PC-9 (cell line): ENCODE measurements around the gene SPPL2A. TPM values are rescaled to one million over a fixed set of nuclear protein-coding genes. Genes with fewer than 3 reads are reported as not detected.

Source experiments
- BruUV-seq: library from RNA; stranded (reverse); fragments of 400-500 nt; replicated peaks from 2 replicates; lab custom pipeline; 2021; lab: Mats Ljungman, UMichigan
- CTCF ChIA-PET: fragments of 300-600 bp; sonication (Branson Sonifier 250); formaldehyde crosslinking; loops from one replicate; lab custom pipeline; 2022; ENCODE audit warnings: antibody characterized with exemption; lab: Charles Lee
- POLR2A ChIA-PET: fragments of 300-600 bp; sonication (Branson Sonifier 250); formaldehyde crosslinking; loops from one replicate; lab custom pipeline; 2022; ENCODE audit warnings: antibody characterized with exemption; ENCODE audit not compliant: unreplicated experiment; lab: Charles Lee
- DNase-seq, 2 experiments: peaks; one replicate each; pipeline versions ENCODE4 v3.0.0 to v3.0.0-alpha.2; 2015 to 2022; ENCODE audit warnings: mixed read lengths in 1 of 2
- H2AFZ ChIP-seq: fragments of 200-600 bp; sonication (generic); 2 replicates; pipeline ENCODE4 v1.8.1; 2017; ENCODE audit warnings: antibody characterized with exemption
- H3F3A ChIP-seq: fragments of 200-600 bp; sonication (generic); 2 replicates; pipeline ENCODE4 v1.8.1; 2017; ENCODE audit warnings: antibody characterized with exemption, mild to moderate bottlenecking, low read depth; ENCODE audit not compliant: insufficient read depth
- H3K27ac ChIP-seq: fragments of 200-600 bp; sonication (generic); 2 replicates; pipeline ENCODE4 v1.6.1; 2016; ENCODE audit warnings: mixed run types
- H3K27me3 ChIP-seq: fragments of 200-600 bp; sonication (generic); 2 replicates; pipeline ENCODE4 v1.6.1; 2016; ENCODE audit warnings: low read depth, mixed run types; ENCODE audit not compliant: insufficient read depth
- H3K36me3 ChIP-seq: fragments of 200-600 bp; sonication (generic); 2 replicates; pipeline ENCODE4 v1.6.1; 2016; ENCODE audit warnings: low read depth, mixed run types
- H3K4me1 ChIP-seq: fragments of 200-600 bp; sonication (generic); replicated peaks from 2 replicates; pipeline ENCODE4 v1.6.1; 2016; ENCODE audit warnings: mixed run types; ENCODE audit not compliant: insufficient read depth
- H3K4me2 ChIP-seq: fragments of 200-600 bp; sonication (generic); 2 replicates; pipeline ENCODE4 v1.6.1; 2017; ENCODE audit warnings: mixed run types
- H3K4me3 ChIP-seq: fragments of 200-600 bp; sonication (generic); 2 replicates; pipeline ENCODE4 v1.6.1; 2016; ENCODE audit warnings: mixed run types
- H3K79me2 ChIP-seq: fragments of 200-600 bp; sonication (generic); 2 replicates; pipeline ENCODE4 v1.6.1; 2017; ENCODE audit warnings: low read depth, mixed run types
- H3K9me2 ChIP-seq: fragments of 200-600 bp; sonication (generic); 2 replicates; pipeline ENCODE4 v1.8.1; 2017; ENCODE audit warnings: mild to moderate bottlenecking; ENCODE audit not compliant: insufficient read depth
- H3K9me3 ChIP-seq: fragments of 200-600 bp; sonication (generic); 2 replicates; pipeline ENCODE4 v1.8.1; 2016; ENCODE audit warnings: low read depth; ENCODE audit not compliant: insufficient read depth
- H4K20me1 ChIP-seq: fragments of 200-600 bp; sonication (generic); 2 replicates; pipeline ENCODE4 v1.8.1; 2017; ENCODE audit not compliant: insufficient read depth
- EZH2 ChIP-seq: fragments of 200-600 bp; sonication (generic); IDR thresholded peaks from 2 replicates; pipeline ENCODE4 v1.8.0; 2017; ENCODE audit warnings: antibody characterized with exemption, low read depth
- intact Hi-C: fragments of 100-400 bp; cut with micrococcal nuclease; formaldehyde crosslinking; loops from one replicate; pipeline ENCODE4 v1.10.0; 2022; ENCODE audit not compliant: unreplicated experiment
- total RNA-seq: library from RNA; stranded (reverse); gene quantifications from 2 replicates; pipeline ENCODE4 v1.2.3, GENCODE V29; 2021
- TF ChIP-seq, protein P1 (sequence below): fragments of 200-600 bp; sonication (generic); conservative IDR thresholded peaks from 2 replicates; pipeline ENCODE4 v1.6.1; 2017; ENCODE audit warnings: mixed run types, antibody characterized with exemption, mild to moderate bottlenecking, moderate library complexity

Gene SPPL2A
- total RNA-seq, 1 experiment from 2014 or later = 70.6 TPM

DNA sequence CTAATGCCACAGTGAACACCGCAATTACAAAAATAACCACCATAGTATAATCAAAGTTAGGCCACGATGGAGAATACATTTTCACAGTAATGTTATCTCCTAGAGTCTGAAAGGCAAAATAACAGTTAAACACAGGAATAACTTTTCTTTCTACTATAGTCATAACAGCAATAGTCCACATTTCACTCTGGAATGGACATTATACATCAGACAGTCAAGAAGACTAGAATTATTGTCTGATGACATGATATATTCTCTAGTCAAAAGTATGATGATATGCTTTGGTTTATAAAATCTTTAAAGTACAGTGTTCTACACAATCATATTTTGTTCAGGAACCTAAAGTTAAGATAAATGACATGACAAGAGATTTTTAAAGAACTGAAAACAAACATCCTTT is 18.0 kb downstream of the SPPL2A start:
- Histone ChIP-seq H4K20me1 (no peaks in the 10 kb centered on the region), H3K79me2 (no peaks in the 10 kb centered on the region), H3K27me3 (no peaks in the 10 kb centered on the region), H3F3A (no peaks in the 10 kb centered on the region), H3K27ac (no peak overlapping the region), H3K9me2 (no peaks in the 10 kb centered on the region), H2AFZ (no peak overlapping the region), H3K4me3 (no peak overlapping the region), H3K9me3 (no peaks in the 10 kb centered on the region), H3K4me1 (no peaks in the 10 kb centered on the region; the same call in 1 of the 2 replicates), H3K36me3 (no peaks in the 10 kb centered on the region), H3K4me2 (no peak overlapping the region)
- BruUV-seq = no TSS peak
- TF ChIP-seq EZH2 = no peak
- TF ChIP-seq, protein P1, sequence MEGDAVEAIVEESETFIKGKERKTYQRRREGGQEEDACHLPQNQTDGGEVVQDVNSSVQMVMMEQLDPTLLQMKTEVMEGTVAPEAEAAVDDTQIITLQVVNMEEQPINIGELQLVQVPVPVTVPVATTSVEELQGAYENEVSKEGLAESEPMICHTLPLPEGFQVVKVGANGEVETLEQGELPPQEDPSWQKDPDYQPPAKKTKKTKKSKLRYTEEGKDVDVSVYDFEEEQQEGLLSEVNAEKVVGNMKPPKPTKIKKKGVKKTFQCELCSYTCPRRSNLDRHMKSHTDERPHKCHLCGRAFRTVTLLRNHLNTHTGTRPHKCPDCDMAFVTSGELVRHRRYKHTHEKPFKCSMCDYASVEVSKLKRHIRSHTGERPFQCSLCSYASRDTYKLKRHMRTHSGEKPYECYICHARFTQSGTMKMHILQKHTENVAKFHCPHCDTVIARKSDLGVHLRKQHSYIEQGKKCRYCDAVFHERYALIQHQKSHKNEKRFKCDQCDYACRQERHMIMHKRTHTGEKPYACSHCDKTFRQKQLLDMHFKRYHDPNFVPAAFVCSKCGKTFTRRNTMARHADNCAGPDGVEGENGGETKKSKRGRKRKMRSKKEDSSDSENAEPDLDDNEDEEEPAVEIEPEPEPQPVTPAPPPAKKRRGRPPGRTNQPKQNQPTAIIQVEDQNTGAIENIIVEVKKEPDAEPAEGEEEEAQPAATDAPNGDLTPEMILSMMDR = no peak
- DNase-seq = no peak
- intact Hi-C loops = no loop called here
- CTCF ChIA-PET = no interaction called here
- POLR2A ChIA-PET = interaction anchor here (0.7 kb wide), 1 partner anchor 91 kb away, joined by 6 read pairs; no protein-coding TSS in a partner anchor

DNA sequence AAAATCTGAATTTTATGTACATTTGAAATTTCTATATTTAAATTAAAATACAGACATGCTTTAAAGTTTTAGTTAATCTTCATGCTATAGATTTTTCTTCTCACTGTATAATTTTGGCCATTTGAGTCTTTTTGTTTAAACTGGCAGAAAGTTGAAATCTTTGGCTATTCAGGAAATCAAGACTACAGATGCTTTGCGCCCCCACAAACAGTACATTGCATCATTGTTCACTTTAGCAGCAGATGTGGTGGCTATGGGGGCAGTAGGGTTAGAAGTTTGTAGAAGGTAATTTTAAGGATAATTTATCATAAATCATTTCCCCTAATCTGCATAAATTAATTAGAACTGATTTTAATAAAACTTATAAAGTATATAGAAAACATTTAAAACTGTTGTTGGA is 20.9 kb downstream of the SPPL2A start:
- no peaks in the 10 kb centered on the region for H3K9me3 ChIP-seq
- no peaks in the 10 kb centered on the region for H3K79me2 ChIP-seq
- H3F3A ChIP-seq = no peaks in the 10 kb centered on the region
- DNase-seq = no peak
- TF ChIP-seq, protein P1 = no peak
- TF ChIP-seq EZH2 = no peak
- no peaks in the 10 kb centered on the region for H3K27me3 ChIP-seq
- H3K4me1 ChIP-seq = no peaks in the 10 kb centered on the region; the same call in 1 of the 2 replicates
- POLR2A ChIA-PET = interaction anchor here (0.7 kb wide), 1 partner anchor 105 kb away, joined by 8 read pairs; no protein-coding TSS in a partner anchor
- H3K36me3 ChIP-seq = no peaks in the 10 kb centered on the region
- H3K27ac ChIP-seq = no peak overlapping the region
- H4K20me1 ChIP-seq = no peaks in the 10 kb centered on the region
- BruUV-seq = no TSS peak
- intact Hi-C loops = no loop called here
- CTCF ChIA-PET = no interaction called here
- H2AFZ ChIP-seq = no peak overlapping the region
- no peaks in the 10 kb centered on the region for H3K9me2 ChIP-seq
- no peak overlapping the region for H3K4me3 ChIP-seq
- no peak overlapping the region for H3K4me2 ChIP-seq

DNA sequence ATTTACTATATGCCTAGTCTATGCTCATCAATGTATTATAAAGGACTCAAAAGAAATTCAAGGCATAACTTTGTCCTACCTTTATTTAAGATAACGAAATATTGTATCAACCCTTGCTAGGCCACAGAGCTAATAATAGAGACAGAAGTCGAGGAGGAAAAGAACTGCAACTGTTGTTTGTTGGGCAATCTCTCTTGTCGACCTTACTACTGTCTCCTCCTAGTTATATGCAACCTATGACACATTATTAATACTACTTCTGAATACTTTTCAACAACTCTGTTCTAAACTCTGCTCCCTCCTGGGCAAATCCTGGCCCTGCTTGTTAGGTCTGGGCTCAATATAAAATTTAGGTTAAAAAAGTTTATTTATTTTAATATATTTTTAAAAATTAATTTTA is 24.6 kb downstream of the SPPL2A start:
- CTCF ChIA-PET = no interaction called here

More for the DNA sequence above, 24.6 kb downstream of the SPPL2A start:
- TF ChIP-seq, protein P1 = no peak
- no peak for TF ChIP-seq EZH2
- H3K9me2 ChIP-seq = no peaks in the 10 kb centered on the region
- no peak overlapping the region for H3K4me3 ChIP-seq
- DNase-seq = no peak
- H3K36me3 ChIP-seq = no peaks in the 10 kb centered on the region
- no peaks in the 10 kb centered on the region for H3K79me2 ChIP-seq
- H3K4me1 ChIP-seq = no peaks in the 10 kb centered on the region
- intact Hi-C loops = no loop called here
- POLR2A ChIA-PET = no interaction called here
- no peaks in the 10 kb centered on the region for H3K27me3 ChIP-seq
- no peaks in the 10 kb centered on the region for H3K9me3 ChIP-seq
- no peak overlapping the region for H2AFZ ChIP-seq
- H4K20me1 ChIP-seq = no peaks in the 10 kb centered on the region
- H3K4me2 ChIP-seq = no peak overlapping the region
- no peaks in the 10 kb centered on the region for H3F3A ChIP-seq
- H3K27ac ChIP-seq = no peak overlapping the region
- BruUV-seq = no TSS peak
